OCI-LY7 (cell line): Measurements from ENCODE around the gene KNCN. TPM values are rescaled to one million over a fixed set of nuclear protein-coding genes. Genes with fewer than 3 reads are reported as not detected.
A peak's percentile ranks its signal among the peaks of the same experiment; 100 is the strongest.

ENCODE experiments used
- BruUV-seq: library from RNA; stranded (reverse); fragments of 400-500 nt; replicated peaks from 2 replicates; lab custom pipeline; 2021; lab: Mats Ljungman, UMichigan
- CTCF ChIA-PET: fragments of 300-600 bp; sonication (Branson Sonifier 250); formaldehyde crosslinking; loops from one replicate; lab custom pipeline; 2022; ENCODE audit warnings: antibody characterized with exemption; ENCODE audit not compliant: unreplicated experiment; lab: Charles Lee
- POLR2A ChIA-PET: fragments of 300-600 bp; sonication (Branson Sonifier 250); formaldehyde crosslinking; loops from one replicate; lab custom pipeline; 2022; ENCODE audit warnings: antibody characterized with exemption; lab: Charles Lee
- DNase-seq: peaks from one replicate; pipeline ENCODE4 v3.0.0-alpha.2; 2015; ENCODE audit warnings: low spot score
- H2AFZ ChIP-seq: fragments of 200-600 bp; sonication (generic), shearing (Covaris generic); 2 replicates; pipeline ENCODE4 v1.6.1; 2014; ENCODE audit warnings: mild to moderate bottlenecking, antibody characterized with exemption, low read length, moderate library complexity
- H3K27ac ChIP-seq: fragments of 200-600 bp; sonication (generic); 2 replicates; pipeline ENCODE4 v1.5.1; 2014; ENCODE audit warnings: mixed run types, low read depth, mild to moderate bottlenecking, moderate library complexity, low read length, inconsistent platforms; ENCODE audit not compliant: poor library complexity, severe bottlenecking
- H3K36me3 ChIP-seq: fragments of 200-600 bp; sonication (generic); 2 replicates; pipeline ENCODE4 v1.6.1; 2014; ENCODE audit warnings: mild to moderate bottlenecking, antibody characterized with exemption, low read length, moderate library complexity, mixed read lengths; ENCODE audit not compliant: insufficient read depth
- H3K4me1 ChIP-seq: fragments of 200-600 bp; sonication (generic); 2 replicates; pipeline ENCODE4 v1.5.1; 2014; ENCODE audit warnings: mild to moderate bottlenecking, low read length; ENCODE audit not compliant: insufficient read depth, poor library complexity, severe bottlenecking
- H3K4me2 ChIP-seq: fragments of 200-600 bp; sonication (generic); 2 replicates; pipeline ENCODE4 v1.6.1; 2014; ENCODE audit warnings: mild to moderate bottlenecking, low read length
- H3K4me3 ChIP-seq: fragments of 200-600 bp; sonication (generic); 2 replicates; pipeline ENCODE4 v1.5.1; 2014; ENCODE audit warnings: mild to moderate bottlenecking, low read depth, low read length; ENCODE audit not compliant: poor library complexity, severe bottlenecking
- H3K79me2 ChIP-seq: fragments of 200-600 bp; sonication (generic); 2 replicates; pipeline ENCODE4 v1.6.1; 2016; ENCODE audit warnings: low read depth, mild to moderate bottlenecking, low read length, moderate library complexity, mixed read lengths; ENCODE audit not compliant: insufficient read depth
- H3K9me2 ChIP-seq: fragments of 200-600 bp; sonication (generic); 2 replicates; pipeline ENCODE4 v1.6.1; 2016; ENCODE audit warnings: mild to moderate bottlenecking, low read length, mixed read lengths; ENCODE audit not compliant: insufficient read depth
- H3K9me3 ChIP-seq: fragments of 200-600 bp; sonication (generic); 2 replicates; pipeline ENCODE4 v1.6.1; 2014; ENCODE audit warnings: mild to moderate bottlenecking, mixed run types, low read length, mixed read lengths
- H4K20me1 ChIP-seq: fragments of 200-600 bp; sonication (generic); 2 replicates; pipeline ENCODE4 v1.6.1; 2014; ENCODE audit warnings: mild to moderate bottlenecking, antibody characterized with exemption, low read length, moderate library complexity, mixed read lengths; ENCODE audit not compliant: insufficient read depth
- CTCF ChIP-seq: fragments of 200-600 bp; sonication (generic); conservative IDR thresholded peaks from 2 replicates; pipeline ENCODE4 v1.5.1; 2014; ENCODE audit warnings: mild to moderate bottlenecking, antibody characterized with exemption, low read length, moderate library complexity, mixed read lengths
- EZH2phosphoT487 ChIP-seq: fragments of 200-600 bp; sonication (generic); IDR thresholded peaks from 2 replicates; pipeline ENCODE4 v1.6.1; 2018; ENCODE audit warnings: low read depth, borderline replicate concordance, mild to moderate bottlenecking, mixed run types, antibody characterized with exemption, low read length, moderate library complexity, mixed read lengths
- intact Hi-C: fragments of 100-400 bp; cut with micrococcal nuclease; formaldehyde crosslinking; loops from one replicate; pipeline ENCODE4 v1.10.0; 2022; ENCODE audit not compliant: unreplicated experiment
- total RNA-seq, 2 experiments: library from RNA; depleted of rRNA in 1 of 2; stranded (reverse); fragments of >200 nt in 1 of 2; shearing (Covaris generic) in 1 of 2; gene quantifications; 2 replicates each; pipeline ENCODE4 v1.2.3, GENCODE V29; 2014 to 2022

KNCN gene
- total RNA-seq, 2 experiments from 2014 or later, result not detected

DNA sequence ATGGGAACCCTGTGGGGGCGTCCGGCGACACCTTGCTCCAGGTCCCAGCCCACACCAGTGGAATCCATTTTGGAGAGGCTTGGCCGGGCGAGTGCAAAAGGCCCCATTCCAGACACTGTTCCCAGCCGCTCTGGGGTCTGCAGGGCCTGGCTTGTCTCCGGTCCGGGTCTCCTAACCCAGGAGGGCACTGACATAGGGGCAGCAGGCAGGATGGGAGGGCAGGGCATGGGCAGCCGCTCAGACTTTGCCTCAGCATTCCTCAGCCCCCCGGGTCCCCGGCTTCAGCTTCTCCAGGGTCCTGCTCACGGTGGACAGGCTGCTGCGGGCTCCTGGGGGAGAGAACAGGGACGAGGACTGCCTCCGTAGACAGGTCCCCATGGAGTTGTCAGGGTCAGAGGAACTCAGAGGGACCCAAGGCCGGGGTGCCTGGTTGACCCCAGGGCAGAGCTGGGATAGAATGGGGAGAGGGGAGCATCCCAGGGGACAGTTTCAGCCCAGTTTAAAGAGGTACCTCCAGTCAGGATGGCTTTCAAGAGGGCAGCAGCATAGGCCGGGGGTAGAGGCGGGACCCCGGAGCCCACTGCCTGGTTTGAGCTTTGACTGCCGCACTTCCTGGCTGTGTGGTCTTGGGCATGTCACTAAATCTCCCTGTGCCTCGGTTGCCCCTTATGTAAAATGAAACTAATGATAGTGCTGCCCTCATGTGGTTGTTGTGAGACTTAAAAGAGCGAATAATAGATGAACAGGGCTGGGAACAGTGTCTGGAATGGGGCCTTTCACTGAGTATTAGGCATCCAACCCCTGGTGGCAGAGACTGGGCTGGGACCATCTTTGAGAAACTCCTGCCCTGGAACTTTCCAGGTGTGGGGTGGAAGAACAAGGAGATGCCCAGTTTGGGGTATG lies 3.7 kb downstream of the KNCN start:
- Histone ChIP-seq H3K4me1 (no peaks in the 10 kb centered on the region), H3K9me3 (no peaks in the 10 kb centered on the region), H3K9me2 (no peaks in the 10 kb centered on the region), H4K20me1 (no peaks in the 10 kb centered on the region), H2AFZ (peak overlapping the region; percentile 53; the same call in 1 of the 2 replicates), H3K4me3 (no peak overlapping the region), H3K36me3 (no peaks in the 10 kb centered on the region), H3K79me2 (no peaks in the 10 kb centered on the region), H3K27ac (no peak overlapping the region), H3K4me2 (peak overlapping the region; percentile 43; the same call in 1 of the 2 replicates)
- DNase-seq, result peak; percentile 72
- ChIA-PET POLR2A (no interaction called here), CTCF (interaction anchor here (0.6 kb wide), 1 partner anchor 94 kb away, joined by 4 read pairs; no protein-coding TSS in a partner anchor)
- BruUV-seq, result no TSS peak
- intact Hi-C loops, result loop anchor here (5.0 kb wide), 1 partner anchor 70 kb away; no protein-coding TSS in a partner anchor
- TF ChIP-seq CTCF (peak; percentile 81), EZH2phosphoT487 (no peak)

DNA sequence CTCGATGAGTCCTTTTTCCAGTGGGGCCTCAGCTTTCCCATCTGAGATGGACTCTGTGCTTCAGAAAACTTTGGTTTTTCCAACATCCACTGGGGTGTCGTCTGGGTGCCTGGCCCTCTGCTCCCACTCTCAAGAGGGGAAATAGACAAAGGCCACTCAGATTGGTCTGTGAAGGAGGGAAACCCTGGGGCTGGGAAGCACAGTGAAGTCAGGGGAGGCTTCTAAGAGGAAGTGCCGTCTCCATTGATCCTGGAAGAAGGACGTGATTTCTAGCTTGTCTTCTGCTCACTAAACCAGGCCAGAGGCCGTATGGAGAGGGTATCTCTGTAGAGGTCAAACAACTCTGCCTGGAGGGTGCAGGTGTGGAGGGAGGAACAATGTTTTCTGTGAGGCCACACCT lies 5.2 kb downstream of the KNCN start:
- ChIA-PET CTCF (no interaction called here), POLR2A (interaction anchor here (0.5 kb wide), 1 partner anchor 1536 kb away, joined by 3 read pairs; no protein-coding TSS in a partner anchor)
- intact Hi-C loops, result loop anchor here (5.0 kb wide), 1 partner anchor 69 kb away; no protein-coding TSS in a partner anchor
- no peak for DNase-seq
- no peaks in the 10 kb centered on the region for H3K9me2 ChIP-seq
- H3K4me2 ChIP-seq, result no peak overlapping the region
- H3K79me2 ChIP-seq, result no peaks in the 10 kb centered on the region
- H3K9me3 ChIP-seq, result no peaks in the 10 kb centered on the region
- TF ChIP-seq CTCF (no peak), EZH2phosphoT487 (no peak)
- no peak overlapping the region for H2AFZ ChIP-seq
- no peaks in the 10 kb centered on the region for H4K20me1 ChIP-seq
- no peak overlapping the region for H3K27ac ChIP-seq
- no peaks in the 10 kb centered on the region for H3K4me1 ChIP-seq
- no TSS peak for BruUV-seq
- no peak overlapping the region for H3K4me3 ChIP-seq
- no peaks in the 10 kb centered on the region for H3K36me3 ChIP-seq
